Type B pancreatic cell (in vitro differentiated cells): ENCODE results near the gene ZG16. TPM values are rescaled to one million over a fixed set of nuclear protein-coding genes. Genes with fewer than 3 reads are reported as not detected.

Experiments used
- DNase-seq: peaks from one replicate; pipeline ENCODE4 v3.0.0; 2021; ENCODE audit warnings: mixed read lengths; ENCODE audit not compliant: unreplicated experiment; ENCODE audit errors: extremely low spot score
- H3K27ac Mint-ChIP-seq: 2 replicates; pipeline ENCODE4 v1.8.0; 2021; ENCODE audit warnings: mild to moderate bottlenecking, mixed read lengths
- H3K27me3 Mint-ChIP-seq: 2 replicates; pipeline ENCODE4 v1.8.0; 2021; ENCODE audit warnings: mixed read lengths
- H3K36me3 Mint-ChIP-seq: 2 replicates; pipeline ENCODE4 v1.8.0; 2021; ENCODE audit warnings: mixed read lengths
- H3K4me1 Mint-ChIP-seq: one replicate; pipeline ENCODE4 v1.8.0; 2021; ENCODE audit warnings: mixed read lengths; ENCODE audit not compliant: unreplicated experiment
- H3K4me3 Mint-ChIP-seq: 2 replicates; pipeline ENCODE4 v1.8.0; 2021; ENCODE audit warnings: mild to moderate bottlenecking, mixed read lengths
- H3K9me3 Mint-ChIP-seq: 2 replicates; pipeline ENCODE4 v1.8.0; 2021; ENCODE audit warnings: mixed read lengths
- total RNA-seq: library from RNA; stranded (reverse); gene quantifications from 2 replicates; pipeline ENCODE4 v1.2.1, GENCODE V29; 2021; ENCODE audit warnings: low replicate concordance
- TF ChIP-seq, protein P1 (sequence below): fragments of 200-600 bp; sonication (generic); conservative IDR thresholded peaks from 2 replicates; pipeline ENCODE4 v1.5.0; 2021; ENCODE audit warnings: antibody characterized with exemption, mild to moderate bottlenecking

Gene ZG16
- total RNA-seq, 1 donor from 2014 or later = 0.85 TPM

GRCh38 chr16:29812754-29813643, 34.9 kb downstream of the ZG16 start:
- Mint-ChIP-seq H3K4me3 (peak overlapping the region; percentile 90), H3K27ac (no peak overlapping the region), H3K36me3 (peaks cover 5% of the 10 kb centered on the region), H3K9me3 (no peaks in the 10 kb centered on the region), H3K27me3 (peaks cover 4% of the 10 kb centered on the region), H3K4me1 (peaks cover 40% of the 10 kb centered on the region)
- TF ChIP-seq, protein P1, sequence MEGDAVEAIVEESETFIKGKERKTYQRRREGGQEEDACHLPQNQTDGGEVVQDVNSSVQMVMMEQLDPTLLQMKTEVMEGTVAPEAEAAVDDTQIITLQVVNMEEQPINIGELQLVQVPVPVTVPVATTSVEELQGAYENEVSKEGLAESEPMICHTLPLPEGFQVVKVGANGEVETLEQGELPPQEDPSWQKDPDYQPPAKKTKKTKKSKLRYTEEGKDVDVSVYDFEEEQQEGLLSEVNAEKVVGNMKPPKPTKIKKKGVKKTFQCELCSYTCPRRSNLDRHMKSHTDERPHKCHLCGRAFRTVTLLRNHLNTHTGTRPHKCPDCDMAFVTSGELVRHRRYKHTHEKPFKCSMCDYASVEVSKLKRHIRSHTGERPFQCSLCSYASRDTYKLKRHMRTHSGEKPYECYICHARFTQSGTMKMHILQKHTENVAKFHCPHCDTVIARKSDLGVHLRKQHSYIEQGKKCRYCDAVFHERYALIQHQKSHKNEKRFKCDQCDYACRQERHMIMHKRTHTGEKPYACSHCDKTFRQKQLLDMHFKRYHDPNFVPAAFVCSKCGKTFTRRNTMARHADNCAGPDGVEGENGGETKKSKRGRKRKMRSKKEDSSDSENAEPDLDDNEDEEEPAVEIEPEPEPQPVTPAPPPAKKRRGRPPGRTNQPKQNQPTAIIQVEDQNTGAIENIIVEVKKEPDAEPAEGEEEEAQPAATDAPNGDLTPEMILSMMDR = no peak
- DNase-seq = no peak

DNA sequence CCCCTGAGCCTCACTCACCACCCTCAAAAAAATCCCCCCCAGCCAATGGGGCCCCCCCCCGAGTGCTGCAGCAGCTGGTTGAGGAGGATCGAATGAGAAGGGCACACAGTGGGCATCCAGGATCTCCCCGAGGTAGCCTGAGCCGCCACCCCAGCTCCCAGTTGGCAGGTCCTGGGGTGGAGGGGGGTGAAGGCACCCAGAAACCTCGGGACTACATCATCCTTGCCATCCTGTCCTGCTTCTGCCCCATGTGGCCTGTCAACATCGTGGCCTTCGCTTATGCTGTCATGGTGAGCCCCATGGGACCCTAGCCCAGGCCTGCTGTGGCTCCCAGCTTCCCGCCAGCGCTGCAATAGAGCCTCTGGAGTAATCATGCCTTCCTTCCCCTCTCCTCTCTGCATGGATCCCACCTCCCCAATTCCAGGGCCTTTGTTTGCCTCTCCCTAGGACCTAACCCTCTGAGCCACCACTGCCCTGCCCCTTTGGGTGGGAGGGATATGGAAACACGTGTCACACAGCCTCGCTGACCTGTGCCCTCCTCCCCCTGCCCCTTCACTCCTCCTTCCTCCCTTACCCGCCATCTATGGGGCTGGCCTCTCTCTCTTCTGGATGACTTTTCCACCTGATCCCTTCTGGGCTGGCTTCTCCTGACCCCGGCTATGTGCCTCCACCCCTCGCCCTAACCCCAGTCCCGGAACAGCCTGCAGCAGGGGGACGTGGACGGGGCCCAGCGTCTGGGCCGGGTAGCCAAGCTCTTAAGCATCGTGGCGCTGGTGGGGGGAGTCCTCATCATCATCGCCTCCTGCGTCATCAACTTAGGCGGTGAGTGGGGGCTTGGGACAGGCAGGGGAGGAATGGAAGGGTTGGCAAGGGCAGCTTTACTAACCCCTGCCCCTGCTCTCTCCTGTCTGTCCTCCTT, 35.8 kb downstream of the ZG16 start:
- Mint-ChIP-seq H3K4me3 (peak overlapping the region; percentile 68), H3K4me1 (peaks cover 33% of the 10 kb centered on the region), H3K27ac (no peak overlapping the region), H3K36me3 (peaks cover 5% of the 10 kb centered on the region), H3K27me3 (peaks cover 4% of the 10 kb centered on the region), H3K9me3 (no peaks in the 10 kb centered on the region)
- TF ChIP-seq, protein P1 = no peak
- no peak for DNase-seq

DNA sequence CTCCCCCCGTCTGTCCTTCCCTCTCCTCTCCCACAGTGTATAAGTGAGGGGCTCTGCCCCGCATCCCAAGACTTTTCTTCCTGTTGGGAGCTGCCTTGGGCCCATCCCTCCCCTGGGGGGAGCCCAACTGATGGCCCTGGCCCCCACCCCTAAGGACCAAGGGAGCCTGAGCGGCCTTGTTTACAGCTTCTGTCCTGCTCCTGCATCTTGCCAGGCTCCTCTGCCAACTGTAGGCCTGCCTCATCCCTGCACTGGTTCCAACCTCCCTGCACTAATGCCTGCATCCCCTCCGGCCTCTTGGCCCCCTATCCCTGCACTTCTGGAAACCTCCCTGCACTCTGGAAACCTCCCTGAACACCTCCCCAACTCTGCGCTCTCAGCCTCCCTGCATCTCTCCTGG, 36.5 kb downstream of the ZG16 start:
- Mint-ChIP-seq H3K27me3 (peaks cover 4% of the 10 kb centered on the region), H3K4me1 (peaks cover 36% of the 10 kb centered on the region), H3K4me3 (peak overlapping the region; percentile 93), H3K36me3 (peaks cover 8% of the 10 kb centered on the region), H3K27ac (no peak overlapping the region), H3K9me3 (no peaks in the 10 kb centered on the region)
- TF ChIP-seq, protein P1 = no peak
- no peak for DNase-seq

DNA sequence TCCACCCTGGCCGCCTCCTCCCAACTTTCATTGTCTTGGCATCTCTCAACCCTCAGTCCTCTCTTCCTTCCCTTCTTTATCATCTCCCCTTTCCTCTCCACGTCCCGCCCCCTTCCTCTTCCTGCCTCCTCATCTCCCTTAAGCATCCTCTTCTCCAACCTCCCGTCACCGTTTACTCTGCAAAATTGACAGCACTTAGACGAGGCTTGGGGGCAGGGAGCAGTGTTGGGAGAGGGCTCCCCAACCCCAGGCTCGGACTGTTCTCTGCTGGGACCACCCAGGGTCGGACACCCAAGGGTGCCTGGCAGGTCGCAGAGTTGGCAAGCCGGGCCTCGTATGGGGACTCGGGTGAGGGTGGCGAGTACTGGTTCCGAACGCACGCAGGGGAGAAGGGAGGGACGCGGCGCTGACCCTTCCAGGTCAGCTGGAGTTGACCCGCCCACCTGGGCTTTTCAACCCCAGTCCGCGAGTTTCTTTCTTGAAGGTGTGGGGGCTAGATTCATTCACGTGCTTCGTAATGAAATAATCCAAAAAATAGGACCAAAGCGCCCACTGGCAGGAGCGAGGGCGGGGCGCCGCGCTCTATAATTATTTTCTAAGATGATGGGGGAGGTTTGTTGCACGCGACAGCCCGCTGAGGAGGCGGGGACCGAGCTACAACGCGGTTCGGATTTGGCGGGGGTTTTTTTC, 37.1 kb downstream of the ZG16 start:
- DNase-seq = no peak
- Mint-ChIP-seq H3K9me3 (no peaks in the 10 kb centered on the region), H3K4me1 (peaks cover 41% of the 10 kb centered on the region), H3K36me3 (peaks cover 8% of the 10 kb centered on the region), H3K4me3 (peak overlapping the region; percentile 93), H3K27me3 (peaks cover 4% of the 10 kb centered on the region), H3K27ac (peak overlapping the region; percentile 94)
- TF ChIP-seq, protein P1 = no peak
